ENCODE results near the gene TP53I3. TPM values are rescaled to one million over a fixed set of nuclear protein-coding genes. Genes with fewer than 3 reads are reported as not detected.
A peak's percentile ranks its signal among the peaks of the same experiment; 100 is the strongest.

Gene TP53I3
- total RNA-seq, 4 donors from 2014 or later, result 5.0 to 17.9 (median 8.5) TPM

GRCh38 chr2:24088821-24089359, 4.3 kb upstream of the TP53I3 start:
- intact Hi-C loops (cut with DNase I; ENCODE audit: low total_unique reads), result loop anchor here (10.0 kb wide), 2 partner anchors 154 to 264 kb away; no protein-coding TSS in a partner anchor
- 58 to 80% methylated on average over 2 of the region's 2 CpGs for WGBS, 2 donors
- no peak overlapping the region for H3K4me3 ChIP-seq (ENCODE audit: low read depth, poor library complexity, severe bottlenecking)
- TF ChIP-seq CTCF (IDR thresholded peaks at IDR 0.05), result no peak
- no peak for TF ChIP-seq POLR2A (IDR thresholded peaks at IDR 0.05)
- no peak for DNase-seq (ENCODE audit: low spot score in 2 of 2)

- no peak for DNase-seq (ENCODE audit: low spot score in 2 of 2)
- intact Hi-C loops (cut with DNase I; ENCODE audit: low total_unique reads), result loop anchor here (10.0 kb wide), 2 partner anchors 152 to 262 kb away; no protein-coding TSS in a partner anchor
- H3K4me3 ChIP-seq (ENCODE audit: low read depth, poor library complexity, severe bottlenecking), result no peak overlapping the region
- no peak for TF ChIP-seq POLR2A (IDR thresholded peaks at IDR 0.05)
- TF ChIP-seq CTCF (IDR thresholded peaks at IDR 0.05), result no peak
- 77 to 82% methylated on average over 3 of the region's 3 CpGs for WGBS, 2 donors
These were observed 2.4 kb upstream of the TP53I3 start for GRCh38 chr2:24087032-24087431.

- intact Hi-C loops (cut with DNase I; ENCODE audit: low total_unique reads), result loop anchor here (10.0 kb wide), 2 partner anchors 151 to 261 kb away; no protein-coding TSS in a partner anchor
- 83 to 88% methylated on average over 1 of the region's 1 CpG for WGBS, 2 donors
- DNase-seq (ENCODE audit: low spot score in 2 of 2), result no peak
- TF ChIP-seq POLR2A (IDR thresholded peaks at IDR 0.05), result no peak
- no peak for TF ChIP-seq CTCF (IDR thresholded peaks at IDR 0.05)
- no peak overlapping the region for H3K4me3 ChIP-seq (ENCODE audit: low read depth, poor library complexity, severe bottlenecking)
These were observed 1.6 kb upstream of the TP53I3 start for GRCh38 chr2:24086241-24086640.

- no peak for DNase-seq (ENCODE audit: low spot score in 2 of 2)
- H3K4me3 ChIP-seq (ENCODE audit: low read depth, poor library complexity, severe bottlenecking), result peak overlapping the region; percentile 41
- intact Hi-C loops (cut with DNase I; ENCODE audit: low total_unique reads), result loop anchor here (10.0 kb wide), 2 partner anchors 150 to 260 kb away; no protein-coding TSS in a partner anchor
- WGBS, 2 donors, result 17 to 32% methylated on average over 11 of the region's 11 CpGs
- TF ChIP-seq CTCF (IDR thresholded peaks at IDR 0.05) (no peak), POLR2A (IDR thresholded peaks at IDR 0.05) (no peak)
These were observed 511 bp upstream of the TP53I3 start for GRCh38 chr2:24085200-24085489.

GRCh38 chr2:24083567-24084385, 858 bp downstream of the TP53I3 start:
- DNase-seq (ENCODE audit: low spot score in 2 of 2), result peak; percentile 80 to 81
- TF ChIP-seq CTCF (IDR thresholded peaks at IDR 0.05) (no peak), POLR2A (IDR thresholded peaks at IDR 0.05) (no peak)
- WGBS, 2 donors, result 8 to 12% methylated on average over 18 to 30 of the region's 30 CpGs
- H3K4me3 ChIP-seq (ENCODE audit: low read depth, poor library complexity, severe bottlenecking), result peak overlapping the region; percentile 41
- intact Hi-C loops (cut with DNase I; ENCODE audit: low total_unique reads), result loop anchor here (10.0 kb wide), 2 partner anchors 149 to 259 kb away; no protein-coding TSS in a partner anchor
